Keratinocyte (primary cell): ENCODE results near the gene PTGDS. TPM values are rescaled to one million over a fixed set of nuclear protein-coding genes. Genes with fewer than 3 reads are reported as not detected.

Experiments used
- DNase-seq: peaks from one replicate; pipeline ENCODE4 v3.0.0-alpha.2; 2011; ENCODE audit warnings: low read depth, missing footprints, low spot score
- FAIRE-seq: peaks from 2 replicates; lab custom pipeline; 2011; peaks lifted over from hg19 to GRCh38; lab: Jason Lieb, UNC
- H2AFZ ChIP-seq: 2 replicates; pipeline ENCODE4 v1.6.0; 2012; ENCODE audit warnings: low read length, control low read depth, inconsistent platforms; ENCODE audit not compliant: control insufficient read depth
- H3K27ac ChIP-seq: 2 replicates; pipeline ENCODE4 v1.5.1; 2011; ENCODE audit warnings: low read length; ENCODE audit not compliant: control insufficient read depth, insufficient read depth
- H3K27me3 ChIP-seq: 3 replicates; pipeline ENCODE4 v1.6.0; 2011; ENCODE audit warnings: low read length; ENCODE audit not compliant: control insufficient read depth, insufficient read depth; ENCODE audit errors: extremely low read depth
- H3K36me3 ChIP-seq, 2 experiments: 2 replicates in 1 of 2; 3 replicates in 1 of 2; pipeline ENCODE4 v1.5.1; 2011; ENCODE audit warnings: low read length in 2 of 2, mild to moderate bottlenecking in 1 of 2; ENCODE audit not compliant: control insufficient read depth in 2 of 2, insufficient read depth in 2 of 2; ENCODE audit errors: extremely low read depth in 1 of 2
- H3K4me1 ChIP-seq: 3 replicates; pipeline ENCODE4 v1.5.1; 2011; ENCODE audit warnings: low read length; ENCODE audit not compliant: control insufficient read depth, insufficient read depth; ENCODE audit errors: extremely low read depth
- H3K4me2 ChIP-seq: 3 replicates; pipeline ENCODE4 v1.6.0; 2011; ENCODE audit warnings: low read depth, low read length; ENCODE audit not compliant: control insufficient read depth, insufficient read depth; ENCODE audit errors: extremely low read depth
- H3K4me3 ChIP-seq, 3 experiments: fragments of 200-600 bp in 1 of 3; sonication (generic) in 1 of 3; 2 replicates in 2 of 3; 3 replicates in 1 of 3; pipeline ENCODE4 v1.5.1; 2011 to 2016; ENCODE audit warnings: low read length in 3 of 3, mild to moderate bottlenecking in 3 of 3, control low read depth in 2 of 3, inconsistent platforms in 1 of 3, low read depth in 1 of 3, mixed read lengths in 1 of 3, mixed run types in 1 of 3, moderate library complexity in 1 of 3; ENCODE audit not compliant: control insufficient read depth in 2 of 3, insufficient read depth in 2 of 3; ENCODE audit errors: extremely low read depth in 1 of 3
- H3K79me2 ChIP-seq: 2 replicates; pipeline ENCODE4 v1.6.0; 2012; ENCODE audit warnings: low read length; ENCODE audit not compliant: control insufficient read depth, insufficient read depth
- H3K9ac ChIP-seq: 3 replicates; pipeline ENCODE4 v1.6.0; 2011; ENCODE audit warnings: low read length; ENCODE audit not compliant: control insufficient read depth, insufficient read depth; ENCODE audit errors: extremely low read depth
- H3K9me1 ChIP-seq: 3 replicates; pipeline ENCODE4 v1.6.0; 2011; ENCODE audit warnings: low read length; ENCODE audit not compliant: control insufficient read depth, insufficient read depth; ENCODE audit errors: extremely low read depth
- H3K9me3 ChIP-seq: 2 replicates; pipeline ENCODE4 v1.5.1; 2012; ENCODE audit warnings: low read depth, low read length; ENCODE audit not compliant: control insufficient read depth
- H4K20me1 ChIP-seq: 3 replicates; pipeline ENCODE4 v1.6.0; 2011; ENCODE audit warnings: low read length; ENCODE audit not compliant: control insufficient read depth, insufficient read depth; ENCODE audit errors: extremely low read depth
- EZH2 ChIP-seq: IDR thresholded peaks from one replicate; pipeline ENCODE4 v1.6.1; 2012; ENCODE audit warnings: inconsistent platforms, mild to moderate bottlenecking, low read length, moderate library complexity
- dilution Hi-C: fragments of 300-500 bp; cut with MboI; formaldehyde crosslinking; loops from one replicate; pipeline ENCODE4 v1.7.0; 2020; ENCODE audit warnings: low sequenced_read_pairs; ENCODE audit not compliant: extremely low pct_ligation_motif_present
- polyA plus RNA-seq, 5 experiments: library from polyadenylated mRNA; depleted of rRNA in 3 of 5; stranded (reverse) in 3 of 5; stranded (forward) in 1 of 5; unstranded in 1 of 5; fragments of >200 nt; gene quantifications; 1 replicate in 1 of 5; 2 replicates in 3 of 5; 3 replicates in 1 of 5; pipeline versions ENCODE4 v1.2.1 to v1.2.3, GENCODE V29; 2011 to 2012; ENCODE audit warnings: missing spikeins in 2 of 5, low read depth in 1 of 5, low replicate concordance in 1 of 5
- TF ChIP-seq, protein P1 (sequence below), 3 experiments: IDR thresholded peaks in 1 of 3; conservative IDR thresholded peaks in 1 of 3; optimal IDR thresholded peaks in 1 of 3; 2 replicates in 2 of 3; 3 replicates in 1 of 3; pipeline versions ENCODE3 to v1.5.1; 2011; ENCODE audit warnings: low read length in 3 of 3, mild to moderate bottlenecking in 3 of 3, moderate library complexity in 2 of 3, control low read depth in 1 of 3, inconsistent platforms in 1 of 3; ENCODE audit not compliant: insufficient read depth in 2 of 3; ENCODE audit errors: extremely low read depth in 1 of 3

Gene PTGDS
- polyA plus RNA-seq, 1 donor (not counting 4 experiments of a cell fraction or from before 2014, with no cell fraction given) = not detected

GRCh38 chr9:137028263-137029057, 51.2 kb downstream of the PTGDS start:
- Histone ChIP-seq H3K9me1 (no peaks in the 10 kb centered on the region), H3K79me2 (no peaks in the 10 kb centered on the region), H3K36me3 (no peaks in the 10 kb centered on the region), H4K20me1 (no peaks in the 10 kb centered on the region), H3K9ac (no peak overlapping the region), H3K9me3 (no peaks in the 10 kb centered on the region), H3K27me3 (peaks cover 15% of the 10 kb centered on the region), H3K4me3 (peak overlapping the region; percentile 22 to 46 (median 39)), H3K4me1 (peaks cover 7% of the 10 kb centered on the region), H3K4me2 (peak overlapping the region; percentile 81), H3K27ac (no peak overlapping the region), H2AFZ (no peak overlapping the region)
- FAIRE-seq = no peak
- DNase-seq = no peak
- dilution Hi-C loops = no loop called here
- TF ChIP-seq, protein P1, sequence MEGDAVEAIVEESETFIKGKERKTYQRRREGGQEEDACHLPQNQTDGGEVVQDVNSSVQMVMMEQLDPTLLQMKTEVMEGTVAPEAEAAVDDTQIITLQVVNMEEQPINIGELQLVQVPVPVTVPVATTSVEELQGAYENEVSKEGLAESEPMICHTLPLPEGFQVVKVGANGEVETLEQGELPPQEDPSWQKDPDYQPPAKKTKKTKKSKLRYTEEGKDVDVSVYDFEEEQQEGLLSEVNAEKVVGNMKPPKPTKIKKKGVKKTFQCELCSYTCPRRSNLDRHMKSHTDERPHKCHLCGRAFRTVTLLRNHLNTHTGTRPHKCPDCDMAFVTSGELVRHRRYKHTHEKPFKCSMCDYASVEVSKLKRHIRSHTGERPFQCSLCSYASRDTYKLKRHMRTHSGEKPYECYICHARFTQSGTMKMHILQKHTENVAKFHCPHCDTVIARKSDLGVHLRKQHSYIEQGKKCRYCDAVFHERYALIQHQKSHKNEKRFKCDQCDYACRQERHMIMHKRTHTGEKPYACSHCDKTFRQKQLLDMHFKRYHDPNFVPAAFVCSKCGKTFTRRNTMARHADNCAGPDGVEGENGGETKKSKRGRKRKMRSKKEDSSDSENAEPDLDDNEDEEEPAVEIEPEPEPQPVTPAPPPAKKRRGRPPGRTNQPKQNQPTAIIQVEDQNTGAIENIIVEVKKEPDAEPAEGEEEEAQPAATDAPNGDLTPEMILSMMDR (optimal IDR thresholded peaks at IDR 0.05 in 1 of 3, IDR thresholded peaks at IDR 0.05 in 1 of 3, conservative IDR thresholded peaks at IDR 0.05 in 1 of 3; ENCODE audit: extremely low read depth in 1 of 3, insufficient read depth in 2 of 3, low read length in 3 of 3) = peak in 2 of 3 experiments; percentile 44 to 71
- peak; percentile 39 for TF ChIP-seq EZH2

DNA sequence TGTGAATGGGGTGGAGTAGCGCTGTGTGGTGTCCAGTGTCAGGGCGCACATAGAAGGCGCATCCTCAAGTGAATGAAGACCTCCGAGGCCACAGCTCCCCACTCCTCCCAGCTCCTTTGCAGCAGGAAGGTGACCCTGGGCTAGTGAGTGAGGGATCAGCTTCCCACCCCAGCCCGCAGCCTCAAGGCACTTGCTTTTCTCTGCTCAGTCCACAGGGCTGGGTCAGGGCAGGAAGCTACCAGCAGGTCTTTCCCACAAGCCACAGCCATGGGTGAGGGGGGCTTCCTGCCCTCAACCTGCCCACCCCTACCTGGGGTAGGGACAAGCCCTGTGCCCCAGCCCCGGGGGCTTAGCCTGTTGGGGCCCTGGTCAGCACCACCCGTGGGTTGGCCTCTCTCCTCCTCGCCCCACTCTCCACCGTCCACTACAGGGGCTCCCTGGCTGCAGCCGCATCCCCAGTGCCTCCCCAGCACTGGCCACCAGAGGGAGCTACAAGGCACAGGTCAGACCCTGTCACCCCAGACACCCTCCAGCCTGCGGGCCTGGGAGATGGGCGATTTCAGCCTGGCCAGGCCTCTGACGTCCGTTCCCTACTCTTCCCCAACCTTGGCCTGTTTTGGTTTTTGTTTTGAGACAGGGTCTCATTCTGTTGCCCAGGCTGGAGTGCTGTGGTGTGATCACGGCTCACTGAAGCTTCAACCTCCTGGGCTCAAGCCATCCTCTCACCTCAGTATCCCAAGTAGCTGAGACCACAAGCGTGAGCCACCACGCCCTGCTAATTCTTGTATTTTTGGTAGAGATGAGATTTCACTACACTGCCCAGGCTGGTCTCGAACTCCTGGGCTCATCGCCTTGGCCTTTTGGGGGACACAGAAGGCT, 52.0 kb downstream of the PTGDS start:
- no peak overlapping the region for H3K9ac ChIP-seq
- no peak for DNase-seq
- H3K9me1 ChIP-seq = no peaks in the 10 kb centered on the region
- TF ChIP-seq, protein P1 (optimal IDR thresholded peaks at IDR 0.05 in 1 of 3, IDR thresholded peaks at IDR 0.05 in 1 of 3, conservative IDR thresholded peaks at IDR 0.05 in 1 of 3; ENCODE audit: extremely low read depth in 1 of 3, insufficient read depth in 2 of 3, low read length in 3 of 3) = peak in 2 of 3 experiments; percentile 89 to 98
- TF ChIP-seq EZH2 = no peak
- H3K27ac ChIP-seq = no peak overlapping the region
- H4K20me1 ChIP-seq = no peaks in the 10 kb centered on the region
- H2AFZ ChIP-seq = no peak overlapping the region
- H3K27me3 ChIP-seq = peaks cover 15% of the 10 kb centered on the region
- dilution Hi-C loops = no loop called here
- no peak for FAIRE-seq
- peaks cover 7% of the 10 kb centered on the region for H3K4me1 ChIP-seq
- H3K4me3 ChIP-seq = no peak overlapping the region
- H3K9me3 ChIP-seq = no peaks in the 10 kb centered on the region
- no peaks in the 10 kb centered on the region for H3K79me2 ChIP-seq
- H3K36me3 ChIP-seq = no peaks in the 10 kb centered on the region
- H3K4me2 ChIP-seq = peak overlapping the region; percentile 81
